Stomach (tissue), 9 donors: ENCODE results near the gene ACSM4. TPM values are rescaled to one million over a fixed set of nuclear protein-coding genes. Genes with fewer than 3 reads are reported as not detected.
A peak's percentile ranks its signal among the peaks of the same experiment; 100 is the strongest.

Experiments
- DNase-seq, 2 donors: peaks; one replicate each; pipeline versions ENCODE4 v3.0.0 to v3.0.0-alpha.2; 2013 to 2019
- H3K27ac ChIP-seq, 5 donors: fragments of 200-600 bp in 4 of 5; sonication (generic) in 4 of 5; one replicate each; pipeline ENCODE4 v1.5.1; 2013 to 2019; ENCODE audit warnings: mild to moderate bottlenecking in 1 of 5, moderate library complexity in 1 of 5
- H3K27me3 ChIP-seq, 3 donors: fragments of 200-600 bp; sonication (generic); one replicate each; pipeline ENCODE4 v1.5.1; 2017 to 2019; ENCODE audit warnings: mixed run types in 1 of 3
- H3K36me3 ChIP-seq, 4 donors: fragments of 200-600 bp; sonication (generic); 1 replicate in 3 of 4; 2 replicates in 1 of 4; pipeline ENCODE4 v1.5.1; 2016 to 2019
- H3K4me1 ChIP-seq, 4 donors: fragments of 200-600 bp; sonication (generic); one replicate each; pipeline ENCODE4 v1.5.1; 2016 to 2019
- H3K4me3 ChIP-seq, 4 donors: fragments of 200-600 bp; sonication (generic) in 3 of 4; one replicate each; pipeline ENCODE4 v1.5.1; 2016 to 2019; ENCODE audit warnings: mild to moderate bottlenecking in 1 of 4
- H3K9me3 ChIP-seq, 4 donors: fragments of 200-600 bp; sonication (generic); one replicate each; pipeline ENCODE4 v1.5.1; 2016 to 2019
- EP300 ChIP-seq: sonication (generic); formaldehyde crosslinking; IDR thresholded peaks from one replicate; pipeline ENCODE4 v1.6.1; 2017; ENCODE audit warnings: antibody characterized with exemption
- POLR2A ChIP-seq, 4 donors: fragments of 450-650 bp; IDR thresholded peaks; one replicate each; pipeline ENCODE4 v1.6.1; 2016; ENCODE audit warnings: antibody characterized with exemption in 4 of 4, control low read depth in 2 of 4, mild to moderate bottlenecking in 1 of 4, moderate library complexity in 1 of 4
- POLR2AphosphoS5 ChIP-seq, 3 donors: sonication (generic); formaldehyde crosslinking; IDR thresholded peaks; one replicate each; pipeline ENCODE4 v1.6.1; 2016; ENCODE audit warnings: antibody characterized with exemption in 3 of 3
- WGBS, 5 donors: extraction: QIAGEN DNeasy Blood & Tissue Kit in 3 of 5; methylation state at CpG; one replicate each; pipeline versions ENCODE4 v1.1.5 to v1.1.7; 2013 to 2018; 5-methylcytosine and 5-hydroxymethylcytosine counted together
- intact Hi-C: fragments of 100-400 bp; cut with DNase I; formaldehyde crosslinking; loops from one replicate; pipeline ENCODE4 v1.15.1; 2023; ENCODE audit warnings: low total_unique reads
- polyA plus RNA-seq, 3 donors: library from polyadenylated mRNA; stranded (reverse); fragments of 200-250 nt; gene quantifications; one replicate each; pipeline ENCODE4 v1.2.3, GENCODE V29; 2013
- total RNA-seq, 5 donors: library from RNA; depleted of rRNA; stranded (reverse); fragments of >200 nt; gene quantifications; one replicate each; pipeline versions ENCODE4 v1.1.0 to v1.2.3, GENCODE V29; 2014 to 2016
- TF ChIP-seq, protein P1 (sequence below), 7 experiments: fragments of 450-650 bp in 4 of 7; fragments of 200-600 bp in 3 of 7; sonication (generic) in 3 of 7; IDR thresholded peaks; one replicate each; pipeline ENCODE4 v1.5.1; 2016 to 2019; ENCODE audit warnings: antibody characterized with exemption in 7 of 7, control low read depth in 2 of 7, mild to moderate bottlenecking in 1 of 7
- donor health status: healthy with polysubstance abuse.
- donor health status: Bipolar disorder and iron deficiency.
- donor health status: healthy.

ACSM4 gene
- total and polyA plus RNA-seq, 8 donors = not detected

DNA sequence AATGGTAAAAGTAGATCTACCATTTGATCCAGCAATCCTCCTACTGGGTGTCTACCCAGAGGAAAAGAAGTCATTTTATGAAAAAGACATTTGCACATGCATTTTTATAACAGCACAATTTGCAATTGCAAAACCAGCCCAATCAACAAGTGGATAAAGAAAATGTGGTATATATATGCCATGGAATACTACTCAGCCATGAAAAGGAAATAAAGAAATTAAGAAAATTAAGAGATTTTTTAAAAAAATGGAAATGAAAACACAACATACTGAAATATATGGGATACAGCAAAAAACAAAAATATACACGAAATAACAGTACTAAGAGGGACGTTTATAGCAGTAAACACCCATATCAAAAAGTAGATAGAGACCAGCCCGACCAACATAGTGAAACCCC, 58.9 kb downstream of the ACSM4 start:
- TF ChIP-seq POLR2A (IDR thresholded peaks at IDR 0.05) (no peak), EP300 (no peak), POLR2AphosphoS5 (IDR thresholded peaks at IDR 0.05) (no peak)
- TF ChIP-seq, protein P1, sequence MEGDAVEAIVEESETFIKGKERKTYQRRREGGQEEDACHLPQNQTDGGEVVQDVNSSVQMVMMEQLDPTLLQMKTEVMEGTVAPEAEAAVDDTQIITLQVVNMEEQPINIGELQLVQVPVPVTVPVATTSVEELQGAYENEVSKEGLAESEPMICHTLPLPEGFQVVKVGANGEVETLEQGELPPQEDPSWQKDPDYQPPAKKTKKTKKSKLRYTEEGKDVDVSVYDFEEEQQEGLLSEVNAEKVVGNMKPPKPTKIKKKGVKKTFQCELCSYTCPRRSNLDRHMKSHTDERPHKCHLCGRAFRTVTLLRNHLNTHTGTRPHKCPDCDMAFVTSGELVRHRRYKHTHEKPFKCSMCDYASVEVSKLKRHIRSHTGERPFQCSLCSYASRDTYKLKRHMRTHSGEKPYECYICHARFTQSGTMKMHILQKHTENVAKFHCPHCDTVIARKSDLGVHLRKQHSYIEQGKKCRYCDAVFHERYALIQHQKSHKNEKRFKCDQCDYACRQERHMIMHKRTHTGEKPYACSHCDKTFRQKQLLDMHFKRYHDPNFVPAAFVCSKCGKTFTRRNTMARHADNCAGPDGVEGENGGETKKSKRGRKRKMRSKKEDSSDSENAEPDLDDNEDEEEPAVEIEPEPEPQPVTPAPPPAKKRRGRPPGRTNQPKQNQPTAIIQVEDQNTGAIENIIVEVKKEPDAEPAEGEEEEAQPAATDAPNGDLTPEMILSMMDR (IDR thresholded peaks at IDR 0.05) = no peak
- H3K36me3 ChIP-seq = no peaks in the 10 kb centered on the region
- intact Hi-C loops = no loop called here
- WGBS, 5 donors = 80 to 87% (median 82%) methylated on average over 3 of the region's 3 CpGs
- peaks cover 0 to 6% (median 3%) of the 10 kb centered on the region in 4 donors for H3K9me3 ChIP-seq
- no peak overlapping the region for H3K27ac ChIP-seq
- H3K4me3 ChIP-seq = no peak overlapping the region
- DNase-seq = no peak
- no peaks in the 10 kb centered on the region for H3K4me1 ChIP-seq
- H3K27me3 ChIP-seq = no peaks in the 10 kb centered on the region

DNA sequence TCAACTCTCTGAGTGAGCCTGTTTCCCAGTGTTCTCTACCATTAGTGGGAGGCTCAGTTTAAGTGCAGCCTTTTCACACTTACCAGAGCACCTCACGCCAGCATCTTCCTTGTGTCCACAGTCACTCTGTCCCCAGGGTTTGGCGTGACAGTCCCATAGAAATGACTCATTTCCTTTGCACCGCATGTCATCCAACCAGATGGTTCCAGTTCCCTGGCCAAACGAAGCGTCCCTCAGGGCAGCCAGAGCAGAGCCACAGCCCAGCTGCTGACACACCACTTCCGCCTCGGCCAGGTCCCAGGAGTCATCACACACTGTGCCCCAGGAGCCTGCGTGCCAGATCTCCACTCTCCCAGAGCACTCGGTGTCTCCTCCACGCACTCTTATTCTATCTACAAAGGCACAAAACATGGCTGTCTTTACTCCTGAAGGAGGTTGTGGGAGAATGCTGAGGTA, 65.4 kb downstream of the ACSM4 start:
- WGBS, 5 donors = 68 to 78% (median 73%) methylated on average over 10 of the region's 10 CpGs
- no peak overlapping the region for H3K4me3 ChIP-seq
- no peaks in the 10 kb centered on the region for H3K4me1 ChIP-seq
- H3K36me3 ChIP-seq = no peaks in the 10 kb centered on the region
- no peaks in the 10 kb centered on the region for H3K27me3 ChIP-seq
- no peak for DNase-seq
- H3K9me3 ChIP-seq = peaks cover 0 to 6% (median 0%) of the 10 kb centered on the region in 4 donors
- TF ChIP-seq EP300 = no peak
- TF ChIP-seq, protein P1 (IDR thresholded peaks at IDR 0.05) = no peak
- TF ChIP-seq POLR2A (IDR thresholded peaks at IDR 0.05) = no peak
- TF ChIP-seq POLR2AphosphoS5 (IDR thresholded peaks at IDR 0.05) = no peak
- no peak overlapping the region for H3K27ac ChIP-seq
- intact Hi-C loops = no loop called here

DNA sequence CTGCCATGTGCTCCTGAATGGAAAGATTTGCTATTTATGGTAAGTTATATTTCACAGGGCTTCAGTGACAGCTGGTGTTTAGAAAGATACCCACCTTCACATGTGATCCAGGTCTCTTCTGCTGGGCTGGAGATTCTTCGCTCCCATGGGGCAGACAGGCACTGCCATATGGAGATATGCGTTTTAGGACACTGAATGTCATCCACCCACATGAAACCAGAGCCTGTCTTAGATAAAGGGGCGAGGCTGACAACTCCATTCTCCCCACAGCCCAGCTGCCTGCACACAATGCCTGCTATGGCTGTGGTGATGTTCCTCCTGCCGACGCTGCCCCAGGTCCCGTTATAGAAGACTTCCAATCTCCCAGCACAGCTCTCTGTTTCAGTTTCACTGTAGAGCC, 69.4 kb downstream of the ACSM4 start:
- TF ChIP-seq POLR2AphosphoS5 (IDR thresholded peaks at IDR 0.05) (no peak), POLR2A (IDR thresholded peaks at IDR 0.05) (no peak), EP300 (no peak)
- TF ChIP-seq, protein P1 (IDR thresholded peaks at IDR 0.05) = no peak
- DNase-seq = no peak
- H3K27ac ChIP-seq = no peak overlapping the region
- 68 to 79% (median 73%) methylated on average over 6 of the region's 6 CpGs for WGBS, 5 donors
- no peaks in the 10 kb centered on the region for H3K9me3 ChIP-seq
- intact Hi-C loops = no loop called here
- no peak overlapping the region for H3K4me3 ChIP-seq
- no peaks in the 10 kb centered on the region for H3K27me3 ChIP-seq
- no peaks in the 10 kb centered on the region for H3K4me1 ChIP-seq
- no peaks in the 10 kb centered on the region for H3K36me3 ChIP-seq

DNA sequence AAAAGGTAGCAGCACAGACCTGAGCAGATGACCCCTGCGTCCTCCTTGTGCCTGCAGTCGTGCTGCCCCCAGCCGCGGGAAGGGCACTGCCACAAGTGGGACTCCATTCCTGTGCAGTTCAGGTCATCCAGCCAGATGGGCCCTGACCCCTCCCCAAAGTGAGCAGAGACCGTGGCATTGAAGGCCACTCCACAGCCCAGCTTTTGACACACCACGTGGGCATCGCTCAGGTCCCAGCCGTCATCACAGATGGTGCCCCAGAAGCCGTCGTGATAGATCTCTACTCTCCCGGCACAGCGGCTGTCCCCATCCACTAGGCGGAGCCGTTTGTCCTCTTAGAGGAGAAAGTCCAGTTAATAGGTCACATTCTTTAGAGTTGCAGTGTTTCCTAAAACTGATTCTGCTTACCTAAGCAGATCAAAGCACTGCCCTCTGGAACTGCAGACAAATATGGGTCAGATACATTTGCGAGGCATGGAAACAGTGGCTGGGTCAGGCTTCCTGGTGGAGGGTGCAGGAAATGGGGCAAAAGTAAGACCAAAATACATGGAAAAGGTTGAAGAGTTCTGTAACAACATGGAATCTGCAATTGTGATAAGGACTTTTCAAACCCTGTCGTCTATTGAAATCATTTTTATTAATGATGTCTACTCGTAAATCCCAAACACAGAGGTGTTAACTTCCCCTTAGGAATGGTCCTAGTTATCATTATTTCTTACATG, 70.7 kb downstream of the ACSM4 start:
- no peaks in the 10 kb centered on the region for H3K9me3 ChIP-seq
- no peak for TF ChIP-seq POLR2AphosphoS5 (IDR thresholded peaks at IDR 0.05)
- TF ChIP-seq EP300 = no peak
- TF ChIP-seq, protein P1 (IDR thresholded peaks at IDR 0.05) = peak in 2 of 7 experiments; percentile 6 to 15
- no peak for TF ChIP-seq POLR2A (IDR thresholded peaks at IDR 0.05)
- no peak overlapping the region for H3K4me3 ChIP-seq
- H3K27me3 ChIP-seq = no peaks in the 10 kb centered on the region
- no peaks in the 10 kb centered on the region for H3K36me3 ChIP-seq
- WGBS, 5 donors = 35 to 44% (median 39%) methylated on average over 17 of the region's 17 CpGs
- no peak overlapping the region for H3K27ac ChIP-seq
- peak in 1 of 2 donors; percentile 45 for DNase-seq
- intact Hi-C loops = no loop called here
- no peaks in the 10 kb centered on the region for H3K4me1 ChIP-seq
